Neural progenitor cell (in vitro differentiated cells): ENCODE data around the gene C2orf76. TPM values are rescaled to one million over a fixed set of nuclear protein-coding genes. Genes with fewer than 3 reads are reported as not detected.

Experiments used
- DNase-seq: peaks from one replicate; pipeline ENCODE4 v3.0.0-alpha.2; 2016; ENCODE audit warnings: low spot score
- H2AFZ ChIP-seq: fragments of 200-600 bp; sonication (generic); replicated peaks from 2 replicates; pipeline ENCODE4 v1.6.1; 2016; ENCODE audit warnings: antibody characterized with exemption
- H3F3A ChIP-seq: fragments of 200-600 bp; sonication (generic); 2 replicates; pipeline ENCODE4 v1.6.1; 2016; ENCODE audit warnings: antibody characterized with exemption, low read depth
- H3K27ac ChIP-seq: fragments of 200-600 bp; sonication (generic); 2 replicates; pipeline ENCODE4 v1.5.1; 2016; ENCODE audit warnings: mild to moderate bottlenecking
- H3K27me3 ChIP-seq: fragments of 200-600 bp; sonication (generic); 2 replicates; pipeline ENCODE4 v1.6.1; 2016; ENCODE audit warnings: mild to moderate bottlenecking, moderate library complexity
- H3K36me3 ChIP-seq: fragments of 200-600 bp; sonication (generic); 2 replicates; pipeline ENCODE4 v1.5.1; 2016
- H3K4me1 ChIP-seq: fragments of 200-600 bp; sonication (generic); 2 replicates; pipeline ENCODE4 v1.6.1; 2016; ENCODE audit warnings: mixed run types
- H3K4me2 ChIP-seq: fragments of 200-600 bp; sonication (generic); 2 replicates; pipeline ENCODE4 v1.6.1; 2016
- H3K4me3 ChIP-seq: fragments of 200-600 bp; sonication (generic); 2 replicates; pipeline ENCODE4 v1.5.1; 2016
- H3K79me2 ChIP-seq: fragments of 200-600 bp; sonication (generic); 2 replicates; pipeline ENCODE4 v1.6.1; 2016; ENCODE audit warnings: low read depth
- H3K9ac ChIP-seq: fragments of 200-600 bp; sonication (generic); 2 replicates; pipeline ENCODE4 v1.6.1; 2016
- H3K9me3 ChIP-seq: fragments of 200-600 bp; sonication (generic); 2 replicates; pipeline ENCODE4 v1.5.1; 2016; ENCODE audit warnings: low read depth
- H4K20me1 ChIP-seq: fragments of 200-600 bp; sonication (generic); 2 replicates; pipeline ENCODE4 v1.6.1; 2016; ENCODE audit warnings: low read depth
- H3K27ac Mint-ChIP-seq: 3 replicates; pipeline ENCODE4 v1.8.0; 2021; ENCODE audit warnings: mixed read lengths
- H3K27me3 Mint-ChIP-seq: 2 replicates; pipeline ENCODE4 v1.8.0; 2022; ENCODE audit warnings: low read depth, mild to moderate bottlenecking, inconsistent platforms, moderate library complexity, mixed read lengths; ENCODE audit not compliant: insufficient read depth
- H3K36me3 Mint-ChIP-seq: 3 replicates; pipeline ENCODE4 v1.8.0; 2021; ENCODE audit warnings: mixed read lengths
- H3K4me1 Mint-ChIP-seq: 3 replicates; pipeline ENCODE4 v1.8.0; 2021; ENCODE audit warnings: mixed read lengths
- H3K4me3 Mint-ChIP-seq: 3 replicates; pipeline ENCODE4 v1.8.0; 2021; ENCODE audit warnings: mild to moderate bottlenecking, moderate library complexity, mixed read lengths
- H3K9me3 Mint-ChIP-seq: 3 replicates; pipeline ENCODE4 v1.8.0; 2020; ENCODE audit warnings: mixed read lengths
- CTCF ChIP-seq: fragments of 200-600 bp; sonication (generic); IDR thresholded peaks from 2 replicates; pipeline ENCODE4 v1.5.1; 2017; ENCODE audit warnings: antibody characterized with exemption, mild to moderate bottlenecking
- EZH2 ChIP-seq: fragments of 200-600 bp; sonication (generic); IDR thresholded peaks from 2 replicates; pipeline ENCODE4 v1.6.1; 2017; ENCODE audit warnings: antibody characterized with exemption, mild to moderate bottlenecking, moderate library complexity
- EZH2phosphoT487 ChIP-seq: fragments of 200-600 bp; sonication (generic); IDR thresholded peaks from 2 replicates; pipeline ENCODE4 v1.6.1; 2017; ENCODE audit warnings: antibody characterized with exemption
- total RNA-seq: library from RNA; depleted of rRNA; stranded (reverse); fragments of >200 nt; gene quantifications from 2 replicates; pipeline ENCODE4 v1.2.3, GENCODE V29; 2015; ENCODE audit warnings: low replicate concordance

The C2orf76 gene
- total RNA-seq, 1 donor from 2014 or later: 16.8 TPM

GRCh38 chr2:119294671-119295070 lies 72.0 kb downstream of the C2orf76 start:
- H3K4me1 Mint-ChIP-seq: peaks cover 5% of the 10 kb centered on the region
- H3K27ac Mint-ChIP-seq: no peak overlapping the region
- no peak overlapping the region for H3K4me3 Mint-ChIP-seq
- no peak overlapping the region for H3K9ac ChIP-seq
- H3K9me3 ChIP-seq: no peaks in the 10 kb centered on the region
- no peak overlapping the region for H3K27ac ChIP-seq
- H3K4me1 ChIP-seq: no peaks in the 10 kb centered on the region
- no peaks in the 10 kb centered on the region for H3K27me3 Mint-ChIP-seq
- DNase-seq: no peak
- no peaks in the 10 kb centered on the region for H3F3A ChIP-seq
- H2AFZ ChIP-seq: no peak overlapping the region
- no peaks in the 10 kb centered on the region for H3K79me2 ChIP-seq
- H3K4me2 ChIP-seq: no peak overlapping the region
- no peaks in the 10 kb centered on the region for H3K36me3 ChIP-seq
- no peaks in the 10 kb centered on the region for H3K9me3 Mint-ChIP-seq
- no peaks in the 10 kb centered on the region for H3K36me3 Mint-ChIP-seq
- TF ChIP-seq CTCF: no peak
- TF ChIP-seq EZH2phosphoT487: no peak
- no peak for TF ChIP-seq EZH2
- H4K20me1 ChIP-seq: no peaks in the 10 kb centered on the region
- no peaks in the 10 kb centered on the region for H3K27me3 ChIP-seq
- H3K4me3 ChIP-seq: no peak overlapping the region

- Histone ChIP-seq H3K4me1 (no peaks in the 10 kb centered on the region), H3K9ac (no peak overlapping the region), H3K27ac (no peak overlapping the region), H4K20me1 (no peaks in the 10 kb centered on the region), H3K27me3 (no peaks in the 10 kb centered on the region), H3K4me3 (no peak overlapping the region), H2AFZ (no peak overlapping the region), H3K4me2 (no peak overlapping the region), H3F3A (no peaks in the 10 kb centered on the region), H3K9me3 (no peaks in the 10 kb centered on the region), H3K36me3 (no peaks in the 10 kb centered on the region), H3K79me2 (no peaks in the 10 kb centered on the region)
- no peak for DNase-seq
- Mint-ChIP-seq H3K9me3 (no peaks in the 10 kb centered on the region), H3K4me3 (no peak overlapping the region), H3K4me1 (peaks cover 5% of the 10 kb centered on the region), H3K27ac (no peak overlapping the region), H3K27me3 (no peaks in the 10 kb centered on the region), H3K36me3 (no peaks in the 10 kb centered on the region)
- no peak for TF ChIP-seq CTCF
- TF ChIP-seq EZH2phosphoT487: no peak
- TF ChIP-seq EZH2: no peak
These were observed 72.7 kb downstream of the C2orf76 start for GRCh38 chr2:119293900-119294299.

- no peaks in the 10 kb centered on the region for H3K4me1 ChIP-seq
- no peak overlapping the region for H3K27ac ChIP-seq
- no peaks in the 10 kb centered on the region for H3K9me3 ChIP-seq
- no peaks in the 10 kb centered on the region for H3K36me3 ChIP-seq
- Mint-ChIP-seq H3K4me1 (peaks cover 5% of the 10 kb centered on the region), H3K9me3 (no peaks in the 10 kb centered on the region), H3K27me3 (no peaks in the 10 kb centered on the region), H3K27ac (no peak overlapping the region), H3K4me3 (no peak overlapping the region), H3K36me3 (no peaks in the 10 kb centered on the region)
- no peak overlapping the region for H3K4me2 ChIP-seq
- no peaks in the 10 kb centered on the region for H3F3A ChIP-seq
- H4K20me1 ChIP-seq: no peaks in the 10 kb centered on the region
- no peaks in the 10 kb centered on the region for H3K79me2 ChIP-seq
- DNase-seq: no peak
- no peak overlapping the region for H3K4me3 ChIP-seq
- H3K27me3 ChIP-seq: no peaks in the 10 kb centered on the region
- TF ChIP-seq EZH2 (no peak), EZH2phosphoT487 (no peak), CTCF (no peak)
- H3K9ac ChIP-seq: no peak overlapping the region
- H2AFZ ChIP-seq: no peak overlapping the region
These were observed 73.4 kb downstream of the C2orf76 start for GRCh38 chr2:119293254-119293653.
